OCI-LY3 (cell line): ENCODE measurements around the gene GKN2.

ENCODE experiments used
- EZH2phosphoT487 ChIP-seq: fragments of 200-600 bp; shearing (Covaris generic); IDR thresholded peaks from 2 replicates; pipeline ENCODE4 v1.6.1; 2018; ENCODE audit warnings: antibody characterized with exemption, mixed run types, low read depth
- TF ChIP-seq, protein P1 (sequence below): fragments of 200-600, 300-600 bp; sonication (generic); IDR thresholded peaks from 2 replicates; pipeline ENCODE4 v1.5.1; 2014; ENCODE audit warnings: antibody characterized with exemption, low read length, low read depth

DNA sequence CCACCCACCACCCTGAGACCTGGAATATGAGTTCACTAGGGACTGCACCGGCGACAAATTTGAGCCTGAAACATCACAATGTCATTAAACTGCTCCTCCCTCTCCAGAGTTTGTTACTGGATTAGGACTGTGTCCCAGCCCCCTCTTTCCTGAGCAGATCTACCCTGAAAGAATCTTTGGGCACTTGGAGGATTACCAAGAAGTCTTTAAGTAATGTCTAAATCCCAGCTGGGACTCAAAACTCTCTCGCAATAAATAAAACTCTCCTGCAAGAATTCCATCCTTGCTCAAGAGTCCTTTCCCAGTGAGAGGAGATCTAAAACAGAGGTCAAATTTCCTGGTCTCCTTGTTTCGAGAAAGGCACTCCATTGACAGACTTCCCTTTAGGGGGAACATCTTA lies 20.9 kb downstream of the GKN2 start:
- TF ChIP-seq, protein P1, sequence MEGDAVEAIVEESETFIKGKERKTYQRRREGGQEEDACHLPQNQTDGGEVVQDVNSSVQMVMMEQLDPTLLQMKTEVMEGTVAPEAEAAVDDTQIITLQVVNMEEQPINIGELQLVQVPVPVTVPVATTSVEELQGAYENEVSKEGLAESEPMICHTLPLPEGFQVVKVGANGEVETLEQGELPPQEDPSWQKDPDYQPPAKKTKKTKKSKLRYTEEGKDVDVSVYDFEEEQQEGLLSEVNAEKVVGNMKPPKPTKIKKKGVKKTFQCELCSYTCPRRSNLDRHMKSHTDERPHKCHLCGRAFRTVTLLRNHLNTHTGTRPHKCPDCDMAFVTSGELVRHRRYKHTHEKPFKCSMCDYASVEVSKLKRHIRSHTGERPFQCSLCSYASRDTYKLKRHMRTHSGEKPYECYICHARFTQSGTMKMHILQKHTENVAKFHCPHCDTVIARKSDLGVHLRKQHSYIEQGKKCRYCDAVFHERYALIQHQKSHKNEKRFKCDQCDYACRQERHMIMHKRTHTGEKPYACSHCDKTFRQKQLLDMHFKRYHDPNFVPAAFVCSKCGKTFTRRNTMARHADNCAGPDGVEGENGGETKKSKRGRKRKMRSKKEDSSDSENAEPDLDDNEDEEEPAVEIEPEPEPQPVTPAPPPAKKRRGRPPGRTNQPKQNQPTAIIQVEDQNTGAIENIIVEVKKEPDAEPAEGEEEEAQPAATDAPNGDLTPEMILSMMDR = no peak
- TF ChIP-seq EZH2phosphoT487 = no peak
